ENCODE measurements around the gene ZXDC.

ZXDC gene

GRCh38 chr3:126494970-126495230 is 19.2 kb upstream of the ZXDC start:
- H3K4me1 ChIP-seq (ENCODE audit: insufficient read depth, poor library complexity, severe bottlenecking): no peaks in the 10 kb centered on the region
- TF ChIP-seq, protein P1, sequence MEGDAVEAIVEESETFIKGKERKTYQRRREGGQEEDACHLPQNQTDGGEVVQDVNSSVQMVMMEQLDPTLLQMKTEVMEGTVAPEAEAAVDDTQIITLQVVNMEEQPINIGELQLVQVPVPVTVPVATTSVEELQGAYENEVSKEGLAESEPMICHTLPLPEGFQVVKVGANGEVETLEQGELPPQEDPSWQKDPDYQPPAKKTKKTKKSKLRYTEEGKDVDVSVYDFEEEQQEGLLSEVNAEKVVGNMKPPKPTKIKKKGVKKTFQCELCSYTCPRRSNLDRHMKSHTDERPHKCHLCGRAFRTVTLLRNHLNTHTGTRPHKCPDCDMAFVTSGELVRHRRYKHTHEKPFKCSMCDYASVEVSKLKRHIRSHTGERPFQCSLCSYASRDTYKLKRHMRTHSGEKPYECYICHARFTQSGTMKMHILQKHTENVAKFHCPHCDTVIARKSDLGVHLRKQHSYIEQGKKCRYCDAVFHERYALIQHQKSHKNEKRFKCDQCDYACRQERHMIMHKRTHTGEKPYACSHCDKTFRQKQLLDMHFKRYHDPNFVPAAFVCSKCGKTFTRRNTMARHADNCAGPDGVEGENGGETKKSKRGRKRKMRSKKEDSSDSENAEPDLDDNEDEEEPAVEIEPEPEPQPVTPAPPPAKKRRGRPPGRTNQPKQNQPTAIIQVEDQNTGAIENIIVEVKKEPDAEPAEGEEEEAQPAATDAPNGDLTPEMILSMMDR (IDR thresholded peaks at IDR 0.05; ENCODE audit: poor library complexity, severe bottlenecking): no peak
- no peak overlapping the region for H3K27ac ChIP-seq (ENCODE audit: poor library complexity, severe bottlenecking)
- no peak for DNase-seq (ENCODE audit: low spot score)
- H3K36me3 ChIP-seq (ENCODE audit: low read depth): no peaks in the 10 kb centered on the region
- no peak for ATAC-seq (ENCODE audit: low read depth)
- H3K4me3 ChIP-seq (ENCODE audit: severe bottlenecking): no peak overlapping the region
- no peaks in the 10 kb centered on the region for H3K27me3 ChIP-seq (ENCODE audit: insufficient read depth, poor library complexity, severe bottlenecking)
- H3K9me3 ChIP-seq (ENCODE audit: severe bottlenecking): no peaks in the 10 kb centered on the region

- TF ChIP-seq, protein P1 (IDR thresholded peaks at IDR 0.05; ENCODE audit: poor library complexity, severe bottlenecking): no peak
- Histone ChIP-seq H3K27ac (ENCODE audit: poor library complexity, severe bottlenecking) (no peak overlapping the region), H3K4me3 (ENCODE audit: severe bottlenecking) (no peak overlapping the region), H3K9me3 (ENCODE audit: severe bottlenecking) (no peaks in the 10 kb centered on the region), H3K27me3 (ENCODE audit: insufficient read depth, poor library complexity, severe bottlenecking) (no peaks in the 10 kb centered on the region), H3K36me3 (ENCODE audit: low read depth) (no peaks in the 10 kb centered on the region), H3K4me1 (ENCODE audit: insufficient read depth, poor library complexity, severe bottlenecking) (no peaks in the 10 kb centered on the region)
- ATAC-seq (ENCODE audit: low read depth) (no peak), DNase-seq (ENCODE audit: low spot score) (no peak)
These were observed 18.7 kb upstream of the ZXDC start for GRCh38 chr3:126494204-126494969.

DNA sequence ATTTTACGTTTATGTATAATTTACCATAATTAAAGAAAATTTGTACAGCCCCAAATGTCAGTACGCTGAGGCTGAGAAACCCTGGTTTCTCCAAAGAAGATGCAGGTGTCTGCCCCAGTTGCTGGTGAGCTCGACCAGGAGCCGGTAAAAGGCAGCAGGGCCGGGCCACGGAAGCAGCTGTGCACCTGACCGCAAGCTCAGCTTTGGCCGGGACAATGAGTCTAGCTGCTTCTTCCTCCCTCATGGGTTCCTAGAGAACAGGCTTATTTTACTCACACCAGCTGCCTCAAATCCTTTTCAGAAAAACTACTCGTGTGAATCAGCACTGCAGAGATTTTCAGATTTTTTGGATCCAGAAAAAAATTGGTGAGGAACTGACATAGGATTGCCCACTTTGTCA is 18.0 kb upstream of the ZXDC start:
- no peaks in the 10 kb centered on the region for H3K9me3 ChIP-seq (ENCODE audit: severe bottlenecking)
- no peaks in the 10 kb centered on the region for H3K27me3 ChIP-seq (ENCODE audit: insufficient read depth, poor library complexity, severe bottlenecking)
- H3K4me3 ChIP-seq (ENCODE audit: severe bottlenecking): no peak overlapping the region
- no peaks in the 10 kb centered on the region for H3K36me3 ChIP-seq (ENCODE audit: low read depth)
- DNase-seq (ENCODE audit: low spot score): no peak
- H3K4me1 ChIP-seq (ENCODE audit: insufficient read depth, poor library complexity, severe bottlenecking): no peaks in the 10 kb centered on the region
- no peak overlapping the region for H3K27ac ChIP-seq (ENCODE audit: poor library complexity, severe bottlenecking)
- TF ChIP-seq, protein P1 (IDR thresholded peaks at IDR 0.05; ENCODE audit: poor library complexity, severe bottlenecking): no peak
- ATAC-seq (ENCODE audit: low read depth): no peak

GRCh38 chr3:126493051-126493450 is 17.4 kb upstream of the ZXDC start:
- no peaks in the 10 kb centered on the region for H3K9me3 ChIP-seq (ENCODE audit: severe bottlenecking)
- H3K27me3 ChIP-seq (ENCODE audit: insufficient read depth, poor library complexity, severe bottlenecking): no peaks in the 10 kb centered on the region
- TF ChIP-seq, protein P1 (IDR thresholded peaks at IDR 0.05; ENCODE audit: poor library complexity, severe bottlenecking): no peak
- no peak overlapping the region for H3K4me3 ChIP-seq (ENCODE audit: severe bottlenecking)
- no peaks in the 10 kb centered on the region for H3K36me3 ChIP-seq (ENCODE audit: low read depth)
- no peak for ATAC-seq (ENCODE audit: low read depth)
- no peak for DNase-seq (ENCODE audit: low spot score)
- H3K4me1 ChIP-seq (ENCODE audit: insufficient read depth, poor library complexity, severe bottlenecking): no peaks in the 10 kb centered on the region
- H3K27ac ChIP-seq (ENCODE audit: poor library complexity, severe bottlenecking): no peak overlapping the region

GRCh38 chr3:126491221-126492013 is 15.7 kb upstream of the ZXDC start:
- ATAC-seq (ENCODE audit: low read depth) (no peak), DNase-seq (ENCODE audit: low spot score) (no peak)
- H3K36me3 ChIP-seq (ENCODE audit: low read depth): no peaks in the 10 kb centered on the region
- H3K4me1 ChIP-seq (ENCODE audit: insufficient read depth, poor library complexity, severe bottlenecking): peaks cover 11% of the 10 kb centered on the region
- no peak overlapping the region for H3K4me3 ChIP-seq (ENCODE audit: severe bottlenecking)
- TF ChIP-seq, protein P1 (IDR thresholded peaks at IDR 0.05; ENCODE audit: poor library complexity, severe bottlenecking): no peak
- no peaks in the 10 kb centered on the region for H3K27me3 ChIP-seq (ENCODE audit: insufficient read depth, poor library complexity, severe bottlenecking)
- H3K9me3 ChIP-seq (ENCODE audit: severe bottlenecking): no peaks in the 10 kb centered on the region
- no peak overlapping the region for H3K27ac ChIP-seq (ENCODE audit: poor library complexity, severe bottlenecking)

All from RWPE2 (cell line).